Mesenchymal stem cell (in vitro differentiated cells and primary cell): ENCODE measurements around the gene BCL2L1.
A peak's percentile ranks its signal among the peaks of the same experiment; 100 is the strongest.

ENCODE experiments used
- DNase-seq: peaks from one replicate; pipeline ENCODE4 v3.0.0-alpha.2; 2013
- H2AFZ ChIP-seq: one replicate; pipeline ENCODE4 v1.6.1; 2013; ENCODE audit warnings: low read depth, mild to moderate bottlenecking, control low read depth, inconsistent platforms, low read length, moderate library complexity
- H2AK5ac ChIP-seq: 2 replicates; pipeline ENCODE4 v1.6.1; 2013; ENCODE audit warnings: low read length, moderate library complexity, mild to moderate bottlenecking, inconsistent platforms; ENCODE audit not compliant: severe bottlenecking
- H2BK120ac ChIP-seq: one replicate; pipeline ENCODE4 v1.6.1; 2013; ENCODE audit warnings: low read depth, mild to moderate bottlenecking, inconsistent platforms, low read length, moderate library complexity
- H2BK12ac ChIP-seq, 2 experiments: one replicate each; pipeline ENCODE4 v1.6.1; 2013; ENCODE audit warnings: inconsistent platforms in 2 of 2, low read length in 2 of 2, mild to moderate bottlenecking in 2 of 2, moderate library complexity in 2 of 2, control low read depth in 1 of 2
- H2BK15ac ChIP-seq: one replicate; pipeline ENCODE4 v1.6.1; 2013; ENCODE audit warnings: mild to moderate bottlenecking, low read depth, inconsistent platforms; ENCODE audit not compliant: poor library complexity, severe bottlenecking
- H2BK5ac ChIP-seq: 2 replicates; pipeline ENCODE4 v1.6.1; 2013; ENCODE audit warnings: low read depth, mild to moderate bottlenecking, low read length, control low read depth, inconsistent platforms; ENCODE audit not compliant: poor library complexity, severe bottlenecking
- H3K14ac ChIP-seq, 2 experiments: one replicate each; pipeline ENCODE4 v1.6.1; 2013; ENCODE audit warnings: inconsistent platforms in 2 of 2, low read length in 2 of 2, control low read depth in 1 of 2, mild to moderate bottlenecking in 1 of 2, moderate library complexity in 1 of 2
- H3K18ac ChIP-seq, 2 experiments: one replicate each; pipeline ENCODE4 v1.6.1; 2013; ENCODE audit warnings: inconsistent platforms in 2 of 2, low read length in 2 of 2, control low read depth in 1 of 2, low read depth in 1 of 2, mild to moderate bottlenecking in 1 of 2
- H3K23ac ChIP-seq, 2 experiments: one replicate each; pipeline ENCODE4 v1.6.1; 2013; ENCODE audit warnings: inconsistent platforms in 2 of 2, low read length in 2 of 2, mild to moderate bottlenecking in 2 of 2, moderate library complexity in 2 of 2, control low read depth in 1 of 2
- H3K27ac ChIP-seq: 2 replicates; pipeline ENCODE4 v1.5.1; 2013; ENCODE audit warnings: mild to moderate bottlenecking, moderate library complexity, low read length, control low read depth, inconsistent platforms; ENCODE audit not compliant: poor library complexity, severe bottlenecking
- H3K27me3 ChIP-seq, 2 experiments: 2 replicates each; pipeline versions ENCODE4 v1.6.1 to v1.7.0; 2013; ENCODE audit warnings: low read length in 2 of 2, mild to moderate bottlenecking in 2 of 2, moderate library complexity in 2 of 2, control low read depth in 1 of 2, inconsistent platforms in 1 of 2; ENCODE audit not compliant: control insufficient read depth in 1 of 2, insufficient read depth in 1 of 2
- H3K36me3 ChIP-seq, 2 experiments: 2 replicates each; pipeline versions ENCODE4 v1.6.1 to v1.7.0; 2013; ENCODE audit warnings: low read length in 2 of 2, control low read depth in 1 of 2, inconsistent platforms in 1 of 2, low read depth in 1 of 2, mild to moderate bottlenecking in 1 of 2; ENCODE audit not compliant: insufficient read depth in 2 of 2, control insufficient read depth in 1 of 2
- H3K4ac ChIP-seq, 2 experiments: one replicate each; pipeline ENCODE4 v1.6.1; 2013; ENCODE audit warnings: inconsistent platforms in 2 of 2, low read length in 2 of 2, mild to moderate bottlenecking in 2 of 2, moderate library complexity in 2 of 2, control low read depth in 1 of 2, low read depth in 1 of 2
- H3K4me1 ChIP-seq: 2 replicates; pipeline ENCODE4 v1.6.1; 2013; ENCODE audit warnings: low read depth, low read length, control low read depth; ENCODE audit not compliant: control insufficient read depth, insufficient read depth
- H3K4me2 ChIP-seq: 2 replicates; pipeline ENCODE4 v1.6.1; 2013; ENCODE audit warnings: low read length, mild to moderate bottlenecking, inconsistent platforms; ENCODE audit not compliant: poor library complexity, severe bottlenecking
- H3K4me3 ChIP-seq, 2 experiments: 2 replicates each; pipeline versions ENCODE4 v1.5.1 to v1.7.0; 2013; ENCODE audit warnings: low read length in 2 of 2, mild to moderate bottlenecking in 2 of 2, control low read depth in 1 of 2, low read depth in 1 of 2; ENCODE audit not compliant: insufficient read depth in 1 of 2
- H3K79me1 ChIP-seq: replicated peaks from 2 replicates; pipeline ENCODE4 v1.6.1; 2013; ENCODE audit warnings: mild to moderate bottlenecking, control low read depth, low read length, inconsistent platforms; ENCODE audit not compliant: poor library complexity, severe bottlenecking
- H3K9ac ChIP-seq: 2 replicates; pipeline ENCODE4 v1.7.0; 2013; ENCODE audit warnings: mild to moderate bottlenecking, low read length, moderate library complexity
- H3K9me3 ChIP-seq: 2 replicates; pipeline ENCODE4 v1.7.0; 2013; ENCODE audit warnings: mild to moderate bottlenecking, low read length; ENCODE audit not compliant: control insufficient read depth
- H4K8ac ChIP-seq: one replicate; pipeline ENCODE4 v1.6.1; 2013; ENCODE audit warnings: inconsistent platforms, mild to moderate bottlenecking, low read length, moderate library complexity
- H4K91ac ChIP-seq: one replicate; pipeline ENCODE4 v1.6.1; 2013; ENCODE audit warnings: mild to moderate bottlenecking, low read length, inconsistent platforms
- WGBS: methylation state at CpG from one replicate; pipeline ENCODE4 v1.1.7; 2013; ENCODE audit warnings: mixed read lengths; 5-methylcytosine and 5-hydroxymethylcytosine counted together

The BCL2L1 gene

GRCh38 chr20:31720486-31721407 lies 1.9 kb downstream of the BCL2L1 start:
- Histone ChIP-seq H3K9me3 (no peaks in the 10 kb centered on the region), H3K36me3 (peaks cover 17 to 58% of the 10 kb centered on the region in 2 experiments), H3K4me1 (peaks cover 13% of the 10 kb centered on the region), H3K79me1 (no peaks in the 10 kb centered on the region), H2BK12ac (peak overlapping the region; percentile 47 to 84), H3K27me3 (no peaks in the 10 kb centered on the region), H2BK120ac (peak overlapping the region; percentile 37), H3K27ac (peak overlapping the region; percentile 99), H2AK5ac (peak overlapping the region; percentile 72), H2AFZ (no peak overlapping the region), H3K4ac (peak overlapping the region; percentile 16 to 76), H4K91ac (peak overlapping the region; percentile 88), H3K18ac (peak overlapping the region; percentile 22 to 87), H2BK5ac (peak overlapping the region; percentile 97), H4K8ac (peak overlapping the region; percentile 79), H2BK15ac (peak overlapping the region; percentile 1), H3K4me2 (peak overlapping the region; percentile 69), H3K4me3 (peak overlapping the region; percentile 58 to 92), H3K23ac (peak overlapping the region in 1 of 2 experiments; percentile 2), H3K14ac (peak overlapping the region in 1 of 2 experiments; percentile 5), H3K9ac (peak overlapping the region; percentile 100)
- 29% methylated on average over 6 of the region's 7 CpGs for WGBS
- no peak for DNase-seq

DNA sequence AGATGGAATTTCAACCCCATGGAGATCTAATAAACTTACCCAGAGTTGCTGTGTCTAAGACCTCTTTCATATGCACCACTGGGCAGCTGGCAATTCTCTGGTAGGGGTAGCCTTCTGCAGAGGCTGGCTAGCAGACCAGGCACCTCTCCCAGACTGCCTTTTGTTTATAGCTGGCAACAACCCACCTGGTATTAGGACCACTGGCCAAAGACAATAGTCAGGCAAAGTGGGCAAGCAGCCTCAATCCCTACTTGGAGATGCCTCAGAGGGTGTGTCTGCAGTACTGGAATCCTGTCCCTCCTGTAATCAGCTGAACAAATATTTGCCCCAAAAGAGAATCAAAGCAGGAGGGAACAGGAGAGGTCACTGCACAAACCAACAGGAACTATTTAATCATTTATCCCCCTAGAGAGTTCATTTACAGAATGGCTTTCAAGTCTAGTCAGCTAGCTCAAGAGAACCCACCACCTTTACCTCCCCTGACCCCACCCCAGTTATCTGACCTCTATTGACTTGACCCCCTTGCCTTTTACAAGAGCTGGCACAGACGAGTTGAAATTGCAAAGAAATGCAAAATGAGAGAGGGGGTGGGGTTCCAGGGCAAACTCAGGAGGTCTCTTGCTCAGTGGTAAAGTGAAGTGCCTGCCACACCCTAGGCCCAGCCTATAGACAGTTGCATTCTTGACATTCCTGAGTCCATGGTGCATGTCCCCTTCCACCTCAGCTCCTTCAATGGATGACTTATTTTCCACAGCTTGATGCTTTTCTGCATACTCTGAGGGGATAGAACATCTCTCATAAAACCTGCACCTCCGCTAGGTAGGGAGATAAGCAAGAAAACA lies 2.8 kb downstream of the BCL2L1 start:
- Histone ChIP-seq H3K9ac (peak overlapping the region; percentile 100), H3K23ac (peak overlapping the region in 1 of 2 experiments; percentile 2), H2BK12ac (peak overlapping the region; percentile 47 to 84), H2BK120ac (peak overlapping the region; percentile 37), H3K9me3 (no peaks in the 10 kb centered on the region), H3K4me3 (peak overlapping the region in 1 of 2 experiments; percentile 92), H3K4me2 (peak overlapping the region; percentile 82), H2BK5ac (peak overlapping the region; percentile 97), H3K27ac (peak overlapping the region; percentile 99), H4K8ac (peak overlapping the region; percentile 79), H3K4ac (peak overlapping the region; percentile 16 to 62), H2AFZ (no peak overlapping the region), H3K14ac (peak overlapping the region in 1 of 2 experiments; percentile 13), H3K79me1 (no peaks in the 10 kb centered on the region), H3K27me3 (no peaks in the 10 kb centered on the region), H2AK5ac (peak overlapping the region; percentile 72), H4K91ac (peak overlapping the region; percentile 88), H3K36me3 (peaks cover 22 to 64% of the 10 kb centered on the region in 2 experiments), H3K4me1 (peaks cover 14% of the 10 kb centered on the region), H2BK15ac (no peak overlapping the region), H3K18ac (peak overlapping the region; percentile 70 to 87)
- 26% methylated on average over 2 of the region's 2 CpGs for WGBS
- no peak for DNase-seq

GRCh38 chr20:31718952-31719643 lies 3.6 kb downstream of the BCL2L1 start:
- Histone ChIP-seq H4K8ac (no peak overlapping the region), H3K14ac (no peak overlapping the region), H3K79me1 (no peaks in the 10 kb centered on the region)

More at GRCh38 chr20:31718952-31719643, 3.6 kb downstream of the BCL2L1 start:
- Histone ChIP-seq H3K27ac (peak overlapping the region; percentile 99), H3K9me3 (no peaks in the 10 kb centered on the region), H3K4me1 (peaks cover 18% of the 10 kb centered on the region), H3K23ac (no peak overlapping the region), H3K18ac (peak overlapping the region; percentile 50 to 54), H3K27me3 (no peaks in the 10 kb centered on the region), H3K4me3 (peak overlapping the region in 1 of 2 experiments; percentile 92), H2BK15ac (no peak overlapping the region), H2BK120ac (no peak overlapping the region), H4K91ac (no peak overlapping the region), H2AFZ (no peak overlapping the region), H3K4ac (peak overlapping the region in 1 of 2 experiments; percentile 42), H3K4me2 (peak overlapping the region; percentile 74), H3K36me3 (peaks cover 27 to 71% of the 10 kb centered on the region in 2 experiments), H2BK5ac (peak overlapping the region; percentile 83), H2BK12ac (no peak overlapping the region), H3K9ac (peak overlapping the region; percentile 100), H2AK5ac (peak overlapping the region; percentile 8)
- DNase-seq = no peak
- 97% methylated on average over 6 of the region's 6 CpGs for WGBS
